Smooth muscle cell of the brain vasculature (primary cell): Measurements from ENCODE around the gene LRRC3.

Experiments
- DNase-seq: peaks from one replicate; pipeline ENCODE4 v3.0.0-alpha.2; 2012; ENCODE audit warnings: low read depth, low spot score

Gene LRRC3

DNA sequence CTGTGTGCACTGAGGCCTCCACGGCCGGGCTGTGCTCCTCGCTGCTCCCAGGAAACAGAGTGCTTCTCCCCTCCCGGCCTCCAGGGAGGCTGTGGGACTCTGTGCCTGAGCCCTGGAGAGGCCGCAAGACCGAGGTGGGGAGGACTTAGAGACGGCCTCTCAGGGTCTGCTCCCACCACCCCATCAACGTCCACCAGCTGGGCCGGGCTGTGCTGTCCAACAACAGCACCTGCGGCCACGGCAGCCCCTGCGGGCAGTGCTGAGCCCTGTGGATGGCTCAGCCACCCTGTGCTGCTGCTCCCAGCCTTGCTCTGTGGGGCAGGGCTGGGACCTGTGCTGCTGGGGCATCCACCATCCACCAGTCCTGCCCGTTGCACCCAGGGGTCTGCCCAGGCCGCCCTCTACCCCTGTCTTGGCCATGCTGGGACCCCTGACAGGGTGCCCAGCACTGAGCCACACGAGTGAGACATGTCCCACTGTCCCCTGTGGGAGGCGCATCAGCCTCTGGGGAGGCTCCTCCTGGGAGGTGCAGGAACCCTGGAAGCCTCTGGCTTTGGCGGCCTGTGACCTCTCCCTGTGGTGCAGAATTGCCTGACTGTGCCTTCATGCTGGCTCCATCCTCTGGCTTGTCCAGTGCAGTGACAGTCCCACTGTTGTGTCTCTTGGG, 31.2 kb upstream of the LRRC3 start:
- DNase-seq: no peak

DNA sequence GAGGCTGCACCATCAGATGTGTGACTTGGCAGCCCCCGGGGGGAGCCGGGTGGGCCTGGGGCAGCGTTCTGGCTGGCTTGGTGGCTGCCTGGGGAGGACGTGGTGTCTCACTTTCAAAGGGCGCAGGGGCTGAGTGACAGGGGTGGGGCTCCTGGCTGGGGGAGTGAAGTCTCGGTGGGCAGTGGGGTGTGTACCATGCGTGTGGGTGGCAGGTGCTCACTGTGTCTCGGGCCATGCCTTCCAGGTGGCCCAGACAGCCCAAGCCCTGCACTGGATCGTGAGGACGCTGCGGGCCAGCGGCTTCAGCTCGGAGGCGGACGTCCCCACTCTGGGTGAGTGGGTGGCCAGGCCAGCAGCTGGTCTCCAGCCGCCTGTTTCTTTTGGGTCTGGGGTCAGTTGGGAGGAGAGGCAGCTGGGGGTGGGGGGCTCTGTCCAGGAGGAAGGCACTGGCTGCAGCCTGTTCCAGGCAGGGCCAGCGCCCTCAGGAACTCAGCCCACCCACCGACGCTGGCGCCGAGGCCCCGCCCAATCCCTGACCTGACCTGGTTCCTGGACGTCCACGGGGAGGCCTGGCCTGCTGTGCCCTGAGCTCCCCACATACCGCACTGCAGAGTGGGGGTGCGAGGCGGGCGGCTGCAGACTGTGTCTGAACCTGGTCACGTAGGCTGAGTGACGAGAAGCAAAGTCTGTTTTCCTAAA, 30.6 kb upstream of the LRRC3 start:
- DNase-seq: no peak

- no peak for DNase-seq
These were observed 29.9 kb upstream of the LRRC3 start for GRCh38 chr21:44425307-44425894.

- no peak for DNase-seq
These were observed 29.2 kb upstream of the LRRC3 start for GRCh38 chr21:44425895-44426662.

DNA sequence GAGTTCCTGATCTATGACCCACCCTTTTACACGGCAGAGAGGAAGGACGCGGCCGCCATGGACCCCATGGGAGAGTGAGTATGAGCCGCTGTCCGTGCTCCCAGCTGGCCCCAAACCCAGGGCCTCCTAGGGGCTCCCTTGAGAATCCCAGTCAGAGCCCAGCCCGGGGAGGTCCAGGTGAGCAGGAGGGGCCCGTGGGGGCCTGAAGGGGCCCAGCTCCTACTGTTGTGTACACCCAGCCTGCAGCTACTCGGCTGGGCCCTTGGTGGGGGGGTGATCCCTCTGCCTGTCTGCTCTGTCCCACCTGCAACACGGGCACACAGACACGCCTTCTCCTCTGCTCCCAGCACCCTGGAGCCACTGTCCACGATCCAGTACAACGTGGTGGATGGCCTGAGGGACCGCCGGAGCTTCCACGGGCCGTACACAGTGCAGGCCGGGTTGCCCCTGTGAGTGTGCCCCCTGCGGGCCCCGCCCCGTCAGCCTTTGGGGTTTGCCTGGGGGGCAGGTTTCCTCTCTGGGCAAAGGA, 28.6 kb upstream of the LRRC3 start:
- no peak for DNase-seq

DNA sequence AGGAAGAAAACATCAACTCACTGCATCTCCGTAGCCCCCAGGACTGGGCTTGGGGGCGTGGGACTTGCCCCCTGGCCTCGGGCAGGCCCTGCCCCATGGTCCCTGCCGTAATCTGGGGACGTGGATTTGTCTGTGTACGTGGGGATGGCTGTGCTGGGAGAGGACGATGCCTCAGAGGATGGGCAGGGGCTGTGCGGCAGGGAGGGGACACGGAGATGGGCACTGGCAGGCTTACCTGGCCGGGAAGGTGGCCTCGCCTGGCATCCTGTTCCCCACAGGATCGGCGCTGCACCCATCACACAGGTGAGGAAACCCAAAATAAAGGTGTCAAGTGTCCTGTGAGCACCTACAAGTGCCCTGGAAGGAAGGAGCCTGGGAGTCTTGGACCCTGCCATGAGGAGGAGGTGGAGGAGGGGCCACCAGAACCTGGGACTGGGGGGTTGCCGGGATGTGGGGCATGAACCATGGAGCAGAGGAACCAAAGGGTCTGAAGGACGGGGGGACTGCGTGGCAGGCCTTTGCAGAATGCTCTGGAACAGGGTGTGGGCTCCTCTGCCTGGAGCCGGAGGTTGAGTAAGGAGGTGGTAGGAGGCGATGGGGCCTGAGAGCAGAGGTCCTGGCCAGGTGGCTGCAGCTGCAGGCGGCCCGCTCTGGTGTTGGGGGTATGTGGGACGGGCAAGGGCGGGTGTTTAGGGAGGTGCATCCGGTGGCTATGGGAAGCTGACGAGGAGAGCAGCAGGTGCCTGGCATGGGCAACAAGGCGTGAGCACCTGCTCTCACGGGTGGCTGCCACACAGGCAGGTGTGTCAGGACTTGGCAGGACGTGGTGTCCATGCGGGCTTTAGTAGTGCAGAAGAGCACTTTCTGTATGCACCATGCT, 27.8 kb upstream of the LRRC3 start:
- no peak for DNase-seq

- no peak for DNase-seq
These were observed 26.9 kb upstream of the LRRC3 start for GRCh38 chr21:44428281-44428960.

DNA sequence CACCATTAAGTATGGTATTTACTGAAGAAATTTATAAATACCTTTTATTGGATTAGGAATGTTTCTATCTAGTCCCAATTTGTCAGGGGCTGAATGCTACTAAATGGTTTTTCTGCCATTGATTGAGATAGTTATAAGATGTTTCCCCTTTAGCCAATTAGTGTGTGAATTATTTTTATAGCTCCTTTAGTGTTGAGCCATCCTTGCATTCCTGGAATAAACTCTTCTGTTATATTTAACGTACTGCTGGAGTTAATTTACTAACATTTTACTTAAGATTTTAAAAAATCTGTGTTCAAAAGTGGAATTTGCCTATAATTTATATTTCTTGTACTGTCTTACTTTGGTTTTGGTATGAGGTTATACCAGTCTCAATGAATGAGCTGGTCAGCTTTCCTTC, 25.4 kb upstream of the LRRC3 start:
- no peak for DNase-seq

- no peak for DNase-seq
These were observed 24.0 kb upstream of the LRRC3 start for GRCh38 chr21:44431300-44431699.

DNA sequence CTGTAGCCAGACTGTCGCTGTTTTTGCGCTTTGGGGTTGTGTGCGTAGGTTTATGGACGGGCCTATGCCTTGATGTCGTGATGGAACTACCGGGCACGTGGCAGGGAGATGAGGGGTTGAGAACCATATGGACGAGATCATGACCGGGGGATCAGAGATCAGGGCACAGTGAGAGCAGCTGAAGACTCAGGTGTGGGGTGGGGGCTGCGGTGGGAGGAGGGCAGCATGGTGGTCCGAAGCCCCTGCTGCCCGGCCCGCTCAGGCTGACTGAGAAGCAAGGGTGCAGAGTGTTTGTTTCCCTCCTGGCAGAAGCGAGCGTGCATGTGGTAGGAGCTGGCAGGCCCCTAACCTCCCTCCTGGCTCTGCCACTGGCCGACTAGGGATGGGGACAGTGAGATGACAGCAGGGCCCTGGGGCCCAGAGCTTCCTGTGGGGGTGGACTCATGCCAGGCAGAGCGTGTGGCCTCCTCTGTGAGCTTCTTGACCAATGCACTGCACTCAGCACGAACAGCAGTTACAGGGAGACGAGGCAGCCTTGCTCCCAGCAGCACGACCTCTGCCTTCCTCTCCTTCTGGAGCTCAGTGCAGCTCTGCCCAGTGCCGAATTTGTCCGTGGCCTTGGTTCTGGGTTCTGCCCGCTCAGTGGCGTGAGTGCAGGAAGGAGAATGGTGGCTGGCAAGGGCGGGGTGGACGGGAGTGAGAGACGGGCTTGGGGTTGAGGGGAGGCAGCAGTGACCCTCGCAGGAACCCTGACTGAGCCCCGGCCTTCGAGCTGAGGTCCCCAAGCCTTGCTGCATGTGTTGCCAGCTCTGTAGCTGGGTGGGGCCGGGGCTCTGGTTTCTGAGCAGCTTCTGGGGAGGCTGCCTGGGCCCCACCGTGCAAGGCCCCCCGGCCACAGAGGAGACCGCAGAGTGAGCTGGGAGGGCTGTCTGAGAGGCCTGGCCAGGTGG, 22.2 kb upstream of the LRRC3 start:
- no peak for DNase-seq

- DNase-seq: no peak
These were observed 21.3 kb upstream of the LRRC3 start for GRCh38 chr21:44433791-44434567.

DNA sequence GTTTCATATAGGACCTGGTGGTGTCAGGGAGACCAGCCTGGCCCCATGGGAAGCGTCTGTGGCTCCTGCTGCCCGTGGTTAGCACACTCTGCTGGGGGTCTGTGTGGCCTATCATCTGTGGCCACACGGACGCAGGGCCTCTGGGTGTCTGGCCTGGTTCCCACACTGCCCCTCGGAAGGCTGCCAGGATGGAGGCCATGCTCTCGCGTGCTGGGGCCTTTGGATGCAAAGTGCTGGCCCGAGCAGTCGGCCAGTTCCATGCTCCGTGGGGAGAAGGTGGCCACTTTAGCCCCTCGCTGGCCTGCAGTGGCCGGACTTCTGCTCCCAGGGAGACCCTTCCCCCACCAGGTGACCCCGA, 20.8 kb upstream of the LRRC3 start:
- no peak for DNase-seq

DNA sequence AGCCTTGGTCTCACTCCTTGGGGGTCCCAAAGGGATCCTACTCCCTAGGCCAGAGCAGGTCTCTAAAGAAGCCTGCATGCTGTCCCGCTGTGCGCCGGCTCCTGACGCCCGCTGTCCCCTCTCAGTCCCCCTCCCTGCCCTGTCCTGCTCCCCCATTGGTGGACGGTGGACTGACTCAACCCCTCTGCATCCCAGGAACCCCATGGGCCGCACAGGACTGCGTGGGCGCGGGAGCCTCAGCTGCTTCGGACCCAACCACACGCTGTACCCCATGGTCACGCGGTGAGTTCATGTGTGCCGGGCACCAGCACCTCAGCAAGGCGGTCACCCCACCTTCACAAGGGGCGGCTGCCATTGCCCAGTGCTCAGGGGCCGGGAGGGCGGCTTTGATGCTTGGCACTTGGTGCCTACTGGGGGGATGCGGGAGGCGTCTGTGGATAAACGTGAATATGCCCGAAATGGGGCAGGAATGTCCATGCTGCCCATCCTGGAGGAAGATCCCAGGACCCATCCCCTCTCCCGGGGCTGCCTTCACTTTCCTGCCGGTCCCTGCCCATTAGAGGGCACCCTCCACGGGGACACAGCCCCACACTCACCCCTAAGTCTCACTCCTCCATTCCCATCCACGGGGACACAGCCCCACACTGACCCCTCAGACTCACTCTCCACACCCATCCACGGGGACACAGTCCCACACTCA, 20.2 kb upstream of the LRRC3 start:
- DNase-seq: no peak

GRCh38 chr21:44436111-44436611, 19.1 kb upstream of the LRRC3 start:
- no peak for DNase-seq

GRCh38 chr21:44436958-44437357, 18.4 kb upstream of the LRRC3 start:
- DNase-seq: no peak

GRCh38 chr21:44437371-44437695, 18.0 kb upstream of the LRRC3 start:
- DNase-seq: no peak

DNA sequence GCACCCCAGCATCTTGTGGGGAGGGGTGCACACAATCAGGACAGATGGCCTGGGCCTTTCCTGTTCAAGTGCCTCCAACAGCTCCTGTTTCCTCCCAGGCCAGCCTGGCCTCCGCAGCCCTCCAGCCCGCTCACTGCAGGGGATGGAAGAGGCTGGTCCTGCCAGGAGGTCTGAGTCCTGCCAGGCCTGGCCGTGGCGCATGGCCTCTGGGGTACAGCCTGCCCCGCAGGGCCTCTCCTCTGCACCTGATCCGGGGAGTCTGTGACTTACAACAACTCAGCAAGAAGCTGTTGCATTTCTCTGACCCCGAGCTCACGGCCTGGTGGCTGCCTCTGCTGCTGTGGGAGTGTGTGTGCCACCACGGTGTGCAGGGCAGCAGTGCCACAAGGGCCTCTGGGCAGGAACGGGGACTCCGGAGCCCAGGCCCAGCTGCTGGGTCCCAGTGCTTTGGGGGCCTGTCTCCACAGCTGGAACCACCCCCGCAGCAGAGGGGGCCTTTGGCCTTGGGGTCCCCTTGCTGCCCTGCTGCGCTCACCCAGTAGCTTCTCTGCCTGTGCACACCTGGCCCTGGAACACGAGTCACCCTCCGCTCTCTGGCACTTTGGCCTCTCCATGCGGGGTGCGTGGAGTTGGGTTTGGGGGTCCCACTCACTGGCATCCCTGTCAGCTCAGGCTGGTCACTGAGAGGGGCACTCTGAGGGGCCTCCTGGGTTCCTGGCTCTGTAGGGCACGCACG, 17.4 kb upstream of the LRRC3 start:
- DNase-seq: no peak
